ENCODE results near the gene PNMA6E. TPM values are rescaled to one million over a fixed set of nuclear protein-coding genes. Genes with fewer than 3 reads are reported as not detected.

Gene PNMA6E
- total and polyA plus RNA-seq, 2 donors (not counting 3 experiments of a cell fraction or from before 2014, with no cell fraction given) = not detected

- no peaks in the 10 kb centered on the region for H3K9me3 ChIP-seq (replicated peaks; ENCODE audit: control insufficient read depth, insufficient read depth, low read length)
- FAIRE-seq (no peak), DNase-seq (ENCODE audit: low read depth, low spot score) (no peak)
- no TSS peak for BruUV-seq (replicated peaks)
- H3K4me1 ChIP-seq (ENCODE audit: control insufficient read depth, extremely low read depth, insufficient read depth, low read length) = no peaks in the 10 kb centered on the region
- H4K20me1 ChIP-seq (replicated peaks; ENCODE audit: control insufficient read depth, extremely low read depth, insufficient read depth, low read length) = no peaks in the 10 kb centered on the region
- no peak overlapping the region for H2AFZ ChIP-seq (ENCODE audit: low read depth, low read length)
- H3K4me3 ChIP-seq (replicated peaks in 1 of 3; ENCODE audit: insufficient read depth in 1 of 3, low read depth in 1 of 3, low read length in 3 of 3) = no peak overlapping the region
- no peaks in the 10 kb centered on the region for H3K36me3 ChIP-seq (ENCODE audit: control insufficient read depth in 2 of 2, extremely low read depth in 1 of 2, insufficient read depth in 2 of 2, low read length in 2 of 2)
- H3K9ac ChIP-seq (replicated peaks; ENCODE audit: extremely low read depth, insufficient read depth, low read length) = no peak overlapping the region
- TF ChIP-seq GATA2 (IDR thresholded peaks at IDR 0.05; ENCODE audit: insufficient read depth, insufficient read length, low read depth, low read length) = no peak
- no peak for TF ChIP-seq FOS (IDR thresholded peaks at IDR 0.05; ENCODE audit: borderline replicate concordance, insufficient read depth, low read length)
- no peak for TF ChIP-seq POLR2AphosphoS5 (IDR thresholded peaks at IDR 0.05; ENCODE audit: insufficient read depth, low read depth, low read length)
- TF ChIP-seq MAX (IDR thresholded peaks at IDR 0.05; ENCODE audit: insufficient read depth, insufficient read length) = no peak
- no peak for TF ChIP-seq JUN (IDR thresholded peaks at IDR 0.05; ENCODE audit: borderline replicate concordance, insufficient read depth, insufficient read length, low read depth)
- no peak for TF ChIP-seq POLR2A (IDR thresholded peaks at IDR 0.05; ENCODE audit: low read depth, low read length)
- TF ChIP-seq MYC (IDR thresholded peaks at IDR 0.05; ENCODE audit: low read depth, low read length) = no peak
- TF ChIP-seq CTCF (IDR thresholded peaks at IDR 0.05; ENCODE audit: extremely low read depth in 1 of 2, insufficient read depth in 1 of 2, low read depth in 1 of 2, low read length in 2 of 2) = no peak
- TF ChIP-seq EZH2 (IDR thresholded peaks at IDR 0.05; ENCODE audit: borderline replicate concordance, low read depth, low read length, severe bottlenecking) = no peak
- no peaks in the 10 kb centered on the region for H3K9me1 ChIP-seq (replicated peaks; ENCODE audit: control insufficient read depth, extremely low read depth, insufficient read depth, low read length)
- ChIA-PET CTCF (no interaction called here), POLR2A (no interaction called here)
- peaks cover 0 to 3% of the 10 kb centered on the region in 2 experiments for H3K27me3 ChIP-seq (ENCODE audit: control insufficient read depth in 2 of 2, insufficient read depth in 2 of 2, low read length in 2 of 2)
- intact Hi-C loops (cut with micrococcal nuclease) = no loop called here
- H3K27ac ChIP-seq (ENCODE audit: insufficient read depth, low read depth, low read length) = no peak overlapping the region
- no peaks in the 10 kb centered on the region for H3K79me2 ChIP-seq (ENCODE audit: control insufficient read depth, insufficient read depth, low read length)
- H3K4me2 ChIP-seq (ENCODE audit: insufficient read depth, low read length) = no peak overlapping the region
- dilution Hi-C loops (cut with MboI; ENCODE audit: extremely low pct_ligation_motif_present, low sequenced_read_pairs) = no loop called here
Measured at GRCh38 chrX:153366119-153366518, 35.0 kb downstream of the PNMA6E start.
